HG02981 (cell line): ENCODE data around the gene KLHL18.
"Not testable (repeated sequence)": the region's sequence is repeated elsewhere in the genome, so short reads cannot be mapped to it uniquely, and the experiment has no call there.

Experiments
- ATAC-seq: cut with Tn5 transposase; IDR thresholded peaks from one replicate; pipeline ENCODE4 v1.9.1; 2021; ENCODE audit warnings: mild to moderate bottlenecking, moderate library complexity; ENCODE audit not compliant: unreplicated experiment

The KLHL18 gene

DNA sequence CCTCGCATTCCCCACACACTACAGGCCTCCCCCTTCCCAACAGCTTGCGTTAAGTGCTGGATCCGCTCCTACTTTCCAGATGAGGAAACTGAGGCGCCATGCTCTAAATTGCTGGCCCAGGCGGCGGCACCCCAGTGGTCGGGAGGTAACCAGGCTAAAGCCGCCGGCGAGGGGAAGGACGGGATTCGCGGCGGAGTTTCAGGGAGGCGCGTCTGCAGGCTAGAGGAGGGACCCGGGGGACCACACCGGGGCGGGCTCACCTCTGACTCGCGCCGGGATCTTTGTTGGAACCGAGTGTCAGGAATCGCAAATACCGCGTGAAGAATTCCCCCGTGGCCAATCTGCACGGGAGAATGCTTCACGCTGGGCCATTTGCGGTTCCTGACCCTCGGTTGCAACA, 73.5 kb downstream of the KLHL18 start:
- ATAC-seq, result no peak

- ATAC-seq, result no peak
Measured at GRCh38 chr3:47359323-47359722, 76.6 kb downstream of the KLHL18 start.

- ATAC-seq, result not testable (repeated sequence)
Measured at GRCh38 chr3:47360110-47360517, 77.4 kb downstream of the KLHL18 start.

GRCh38 chr3:47362701-47363100, 80.0 kb downstream of the KLHL18 start:
- no peak for ATAC-seq

DNA sequence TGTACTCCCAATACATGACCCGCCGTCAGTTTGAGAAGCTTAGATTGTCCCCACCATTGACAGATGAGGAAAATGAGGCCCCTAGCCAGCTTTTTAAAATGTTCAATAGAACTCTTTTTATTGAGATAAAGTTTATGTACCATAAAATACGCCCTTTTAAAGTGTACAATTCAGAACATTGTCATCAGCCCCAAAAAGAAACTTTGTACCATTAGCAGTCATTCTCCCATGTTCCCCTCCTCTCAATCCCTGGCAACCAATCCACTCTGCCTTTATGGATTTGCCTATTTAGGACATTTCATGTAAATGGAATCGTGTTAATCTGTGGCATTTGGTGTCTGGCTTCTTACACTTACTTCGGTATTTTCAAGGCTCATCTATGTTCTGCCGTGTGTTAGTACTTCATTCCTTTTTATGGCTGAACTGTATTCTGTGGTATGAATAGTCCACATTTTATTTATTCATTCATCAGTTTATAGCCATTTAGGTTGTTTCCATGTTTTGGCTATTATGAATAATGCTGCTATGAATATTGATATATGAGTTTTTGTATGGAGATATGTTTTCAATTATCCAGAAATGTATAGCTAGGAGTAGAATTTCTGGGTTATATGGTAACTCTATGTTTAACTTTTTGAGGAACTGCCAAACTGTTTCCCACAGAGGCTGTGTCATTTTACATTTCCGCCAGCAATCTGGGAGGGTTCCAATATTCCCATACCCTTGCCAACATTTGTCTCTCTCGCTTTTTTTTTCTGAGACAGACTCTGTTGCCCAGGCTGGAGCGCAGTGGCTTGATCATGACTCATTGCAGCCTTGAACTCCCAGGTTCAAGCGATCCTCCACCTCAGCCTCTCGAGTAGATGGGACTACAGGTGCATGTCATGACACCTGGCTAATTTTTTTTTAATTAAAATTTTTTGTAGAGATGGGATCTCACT, 82.7 kb downstream of the KLHL18 start:
- ATAC-seq, result no peak

GRCh38 chr3:47366833-47367232, 84.1 kb downstream of the KLHL18 start:
- ATAC-seq, result no peak

DNA sequence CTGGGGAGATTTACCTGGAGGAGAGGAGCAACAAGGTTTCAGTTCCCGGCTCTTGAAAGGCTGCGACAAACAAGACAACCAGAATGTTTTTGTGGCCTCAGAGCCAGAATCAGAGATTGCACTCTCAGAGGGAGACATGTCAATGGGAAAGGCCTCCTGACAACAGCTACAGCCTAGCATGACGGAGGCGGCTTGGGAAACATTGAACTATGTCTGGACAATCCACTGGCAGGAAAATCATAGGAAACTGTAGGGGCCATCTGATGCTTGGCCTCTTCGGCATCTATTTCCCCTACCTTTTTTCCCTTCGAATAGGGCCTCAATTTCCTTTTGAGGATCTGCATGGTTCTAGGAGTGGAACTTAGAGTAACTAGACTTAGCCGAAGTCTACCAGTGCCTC, 84.9 kb downstream of the KLHL18 start:
- no peak for ATAC-seq

- not testable (repeated sequence) for ATAC-seq
Measured at GRCh38 chr3:47370020-47370419, 87.3 kb downstream of the KLHL18 start.

- ATAC-seq, result no peak
Measured at GRCh38 chr3:47370887-47371697, 88.3 kb downstream of the KLHL18 start.

DNA sequence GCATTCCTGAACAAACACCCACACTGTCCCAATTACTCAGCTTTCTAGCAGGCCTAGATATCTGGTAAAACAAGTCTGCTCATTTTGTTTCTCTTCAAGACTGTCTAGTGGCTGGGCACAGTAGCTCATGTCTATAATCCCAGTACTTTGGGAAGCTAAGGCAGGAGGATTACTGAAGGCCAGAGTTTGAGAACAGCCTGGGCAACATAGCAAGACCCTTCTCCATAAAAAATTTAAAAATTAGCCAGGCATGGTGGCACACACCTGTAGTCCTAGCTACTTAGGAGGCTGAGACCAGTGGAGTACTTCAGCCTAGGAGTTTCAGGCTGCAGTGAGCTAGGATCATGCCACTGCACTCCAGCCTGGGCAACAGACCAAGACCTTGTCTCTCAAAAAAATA, 91.8 kb downstream of the KLHL18 start:
- no peak for ATAC-seq

DNA sequence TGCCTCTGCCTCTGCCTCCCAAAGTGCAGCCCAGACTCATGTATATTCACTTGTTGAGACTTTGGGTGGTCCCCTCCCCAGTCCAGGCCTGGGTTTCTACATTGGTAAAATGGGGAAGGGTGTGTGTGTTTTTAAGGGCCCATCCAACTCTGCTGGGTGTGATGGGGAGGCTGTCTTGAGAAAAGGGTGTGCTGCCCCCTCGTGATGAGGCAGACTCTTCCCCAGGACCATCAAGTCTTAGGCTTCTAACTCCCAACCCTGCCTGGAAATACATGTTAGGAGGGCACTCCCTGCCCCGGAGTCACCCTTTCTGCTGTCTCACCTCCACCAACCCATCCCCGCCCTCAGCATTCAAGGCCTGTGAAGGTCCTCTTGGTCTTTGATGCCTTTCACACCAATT, 93.6 kb downstream of the KLHL18 start:
- no peak for ATAC-seq

DNA sequence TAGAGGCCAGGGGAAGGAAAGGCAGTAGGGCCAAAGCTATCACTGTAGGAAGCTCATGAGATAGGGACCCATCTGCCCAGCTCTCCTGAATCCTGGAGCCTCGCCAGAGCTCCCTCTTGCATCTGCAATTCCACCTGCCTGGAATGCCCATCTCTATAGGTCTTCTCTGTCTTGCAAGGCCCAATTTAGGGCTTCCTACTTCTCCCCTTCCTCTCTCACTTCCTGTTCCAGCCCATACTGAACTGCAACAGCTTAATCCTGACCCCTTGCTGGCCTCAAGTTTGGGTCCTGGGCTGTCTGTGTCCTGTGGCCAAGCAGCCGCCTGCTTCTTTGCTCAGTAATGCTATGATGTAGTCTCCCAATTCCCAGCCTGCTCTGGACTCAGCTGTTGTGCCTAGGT, 94.4 kb downstream of the KLHL18 start:
- no peak for ATAC-seq

DNA sequence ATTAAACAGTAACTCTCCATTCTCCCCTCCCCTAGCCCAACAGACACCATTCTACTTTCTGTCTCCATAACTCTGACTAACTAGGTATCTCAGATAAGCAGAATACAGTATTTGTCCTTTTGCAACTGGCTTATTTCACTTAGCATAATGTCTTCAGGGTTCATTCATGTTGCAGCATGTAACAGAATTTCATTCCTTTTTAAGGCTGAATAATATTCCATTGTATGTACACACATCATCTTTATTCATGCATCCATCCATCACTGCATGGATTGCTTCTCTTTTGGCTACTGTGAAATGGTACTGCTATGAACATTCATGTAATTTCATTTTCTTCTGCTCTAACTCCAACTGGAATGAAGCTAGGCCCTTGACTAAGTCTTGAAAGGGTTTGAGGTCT, 96.1 kb downstream of the KLHL18 start:
- ATAC-seq, result no peak

GRCh38 chr3:47379411-47379899, 96.7 kb downstream of the KLHL18 start:
- no peak for ATAC-seq

DNA sequence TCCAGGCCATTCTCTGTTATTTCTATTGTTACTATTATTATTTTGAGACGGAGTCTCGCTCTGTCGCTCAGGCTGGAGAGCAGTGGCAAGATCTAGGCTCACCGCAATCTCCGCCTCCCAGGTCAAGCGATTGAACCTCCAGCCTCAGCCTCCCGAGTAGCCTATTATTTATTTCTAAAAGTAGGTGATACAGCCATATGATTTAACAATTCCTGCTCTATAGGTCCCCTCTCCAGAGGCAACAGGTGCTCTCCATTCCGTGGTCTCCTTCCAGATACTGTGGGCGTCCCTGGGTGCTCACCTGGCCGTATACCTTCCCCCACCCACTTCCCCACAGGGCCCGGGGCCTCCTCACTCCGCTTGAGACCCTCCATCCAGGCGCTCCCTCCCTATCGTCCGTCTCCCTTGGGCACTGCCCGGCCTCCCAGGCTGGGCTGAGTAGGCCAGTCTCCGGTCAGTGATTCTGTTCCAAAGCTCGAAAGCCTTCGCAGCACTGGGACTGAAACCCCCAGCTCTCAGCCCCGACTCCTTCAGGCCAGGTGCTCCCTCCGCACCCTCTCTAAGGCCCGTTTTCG, 97.4 kb downstream of the KLHL18 start:
- no peak for ATAC-seq

- peak; percentile 69 for ATAC-seq
Measured at GRCh38 chr3:47380601-47381316, 98.0 kb downstream of the KLHL18 start, which contains the start of gene PTPN23. PTPN23 (plus strand) TSS chr3:47381021; CDS start chr3:47381097, 76 bp downstream.

GRCh38 chr3:47381317-47382157, 98.8 kb downstream of the KLHL18 start:
- ATAC-seq, result peak; percentile 56

DNA sequence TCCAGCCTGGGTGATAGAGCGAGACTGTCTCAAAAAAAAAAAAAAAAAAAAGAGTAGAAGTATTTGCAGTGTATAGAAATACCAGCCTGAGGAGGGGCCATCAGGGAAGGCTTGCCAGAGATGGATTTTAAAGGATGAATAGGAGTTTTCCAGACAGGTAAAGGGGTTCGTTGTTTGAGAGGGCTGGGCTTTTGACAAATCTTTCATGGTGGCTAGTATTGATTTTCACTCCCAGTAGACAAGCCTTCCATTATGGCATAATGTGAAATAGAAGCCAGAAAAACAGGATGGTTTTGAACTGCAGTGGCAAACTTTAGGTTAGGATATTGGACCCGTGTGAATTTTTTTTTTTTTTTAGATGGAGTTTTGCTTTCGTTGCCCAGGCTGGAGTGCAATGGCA, 101.7 kb downstream of the KLHL18 start:
- ATAC-seq, result no peak

- no peak for ATAC-seq
Measured at GRCh38 chr3:47385007-47385406, 102.3 kb downstream of the KLHL18 start.

DNA sequence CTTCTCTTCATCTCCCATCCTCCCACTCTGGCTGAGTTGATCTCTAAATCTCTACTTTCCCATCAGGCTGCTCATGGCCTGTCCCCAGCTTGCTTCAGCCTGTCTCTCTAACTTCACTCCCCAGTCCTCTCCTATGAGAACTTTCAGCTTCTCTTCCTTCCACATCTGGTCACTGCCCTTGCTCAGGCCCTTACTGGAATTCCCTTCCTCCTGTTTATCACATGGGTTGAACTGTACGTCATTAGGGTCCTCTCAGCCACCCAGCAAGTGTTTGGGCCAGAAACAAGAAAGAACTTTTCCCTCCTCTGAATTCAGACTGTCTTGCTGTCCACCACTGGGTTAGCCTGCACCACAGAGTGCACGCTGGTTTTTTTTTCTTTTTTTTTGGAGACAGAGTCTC, 103.1 kb downstream of the KLHL18 start:
- no peak for ATAC-seq
